ENCODE measurements around the gene TCF4.

The TCF4 gene

GRCh38 chr18:55296115-55296514 lies 291.9 kb downstream of the TCF4 start:
- DNase-seq (ENCODE audit: low read depth in 3 of 3) = no peak

GRCh38 chr18:55290898-55291297 lies 297.1 kb downstream of the TCF4 start:
- DNase-seq (ENCODE audit: low read depth in 3 of 3) = no peak

GRCh38 chr18:55289775-55290174 lies 298.2 kb downstream of the TCF4 start:
- DNase-seq (ENCODE audit: low read depth in 3 of 3) = no peak

- DNase-seq (ENCODE audit: low read depth in 3 of 3) = no peak
Observed at GRCh38 chr18:55289048-55289447, 298.9 kb downstream of the TCF4 start.

GRCh38 chr18:55287935-55288868 lies 299.8 kb downstream of the TCF4 start:
- no peak for DNase-seq (ENCODE audit: low read depth in 3 of 3)

GRCh38 chr18:55287149-55287806 lies 300.7 kb downstream of the TCF4 start:
- no peak for DNase-seq (ENCODE audit: low read depth in 3 of 3)

- no peak for DNase-seq (ENCODE audit: low read depth in 3 of 3)
Observed at GRCh38 chr18:55286257-55286825, 301.7 kb downstream of the TCF4 start.

GRCh38 chr18:55284614-55285013 lies 303.4 kb downstream of the TCF4 start:
- DNase-seq (ENCODE audit: low read depth in 3 of 3) = no peak

GRCh38 chr18:55283309-55283708 lies 304.7 kb downstream of the TCF4 start:
- DNase-seq (ENCODE audit: low read depth in 3 of 3) = no peak

- no peak for DNase-seq (ENCODE audit: low read depth in 3 of 3)
Observed at GRCh38 chr18:55280503-55280902, 307.5 kb downstream of the TCF4 start.

- DNase-seq (ENCODE audit: low read depth in 3 of 3) = no peak
Observed at GRCh38 chr18:55275039-55275901, 312.7 kb downstream of the TCF4 start.

GRCh38 chr18:55272510-55273243 lies 315.3 kb downstream of the TCF4 start:
- DNase-seq (ENCODE audit: low read depth in 3 of 3) = no peak

GRCh38 chr18:55269622-55270021 lies 318.4 kb downstream of the TCF4 start:
- DNase-seq (ENCODE audit: low read depth in 3 of 3) = no peak

GRCh38 chr18:55268628-55269275 lies 319.2 kb downstream of the TCF4 start:
- DNase-seq (ENCODE audit: low read depth in 3 of 3) = no peak

- DNase-seq (ENCODE audit: low read depth in 3 of 3) = no peak
Observed at GRCh38 chr18:55268151-55268601, 319.8 kb downstream of the TCF4 start.

- DNase-seq (ENCODE audit: low read depth in 3 of 3) = no peak
Observed at GRCh38 chr18:55266981-55267380, 321.0 kb downstream of the TCF4 start.

- DNase-seq (ENCODE audit: low read depth in 3 of 3) = no peak
Observed at GRCh38 chr18:55265984-55266383, 322.0 kb downstream of the TCF4 start.

GRCh38 chr18:55265130-55265675 lies 322.8 kb downstream of the TCF4 start:
- no peak for DNase-seq (ENCODE audit: low read depth in 3 of 3)

GRCh38 chr18:55264108-55264507 lies 323.9 kb downstream of the TCF4 start:
- no peak for DNase-seq (ENCODE audit: low read depth in 3 of 3)

GRCh38 chr18:55262021-55262560 lies 325.9 kb downstream of the TCF4 start:
- no peak for DNase-seq (ENCODE audit: low read depth in 3 of 3)
